ENCODE data around the gene DSC3.
A peak's percentile ranks its signal among the peaks of the same experiment; 100 is the strongest.

DSC3 gene

DNA sequence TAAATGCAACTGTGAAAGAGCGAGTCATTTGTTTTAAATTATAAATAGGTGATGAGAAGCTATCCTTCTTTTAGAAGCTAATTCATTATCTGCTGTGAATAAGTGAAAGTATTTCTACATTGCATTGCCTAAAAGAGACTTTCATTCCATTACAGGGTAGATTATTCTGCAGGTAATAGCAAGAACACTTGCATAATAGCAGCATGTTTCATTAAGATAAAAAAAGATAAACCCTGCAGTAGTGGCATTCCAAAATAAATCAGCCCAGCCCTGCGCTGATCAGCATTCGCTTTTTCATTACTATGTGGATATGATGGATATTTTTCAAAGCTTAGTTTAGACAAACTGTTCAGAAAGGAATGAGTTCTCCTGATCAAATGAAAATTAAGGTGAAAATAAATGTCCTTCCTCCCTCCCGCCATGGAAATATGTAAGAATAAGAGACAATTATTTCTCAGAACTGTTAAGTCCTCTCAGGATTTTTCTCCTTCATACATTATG, 72.8 kb downstream of the DSC3 start:
- DNase-seq, result no peak

DNA sequence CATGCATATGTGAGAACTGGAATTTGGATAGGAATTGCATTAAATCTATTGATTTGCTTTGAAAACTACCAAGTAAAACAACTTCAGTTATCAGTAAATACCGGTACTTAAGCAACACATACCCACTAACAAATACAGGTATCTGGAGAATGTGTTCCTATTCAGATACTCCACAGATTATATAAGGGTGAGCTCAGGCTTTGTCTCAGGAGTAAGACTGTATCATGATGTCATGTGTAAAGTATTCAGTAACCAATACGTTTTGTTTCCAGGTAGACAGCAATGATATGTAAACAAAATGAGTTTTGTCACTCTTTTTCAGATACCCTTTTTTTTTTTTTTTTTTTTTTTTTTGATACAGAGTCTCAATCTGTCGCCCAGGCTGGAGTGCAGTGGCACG, 74.8 kb downstream of the DSC3 start:
- no peak for DNase-seq

DNA sequence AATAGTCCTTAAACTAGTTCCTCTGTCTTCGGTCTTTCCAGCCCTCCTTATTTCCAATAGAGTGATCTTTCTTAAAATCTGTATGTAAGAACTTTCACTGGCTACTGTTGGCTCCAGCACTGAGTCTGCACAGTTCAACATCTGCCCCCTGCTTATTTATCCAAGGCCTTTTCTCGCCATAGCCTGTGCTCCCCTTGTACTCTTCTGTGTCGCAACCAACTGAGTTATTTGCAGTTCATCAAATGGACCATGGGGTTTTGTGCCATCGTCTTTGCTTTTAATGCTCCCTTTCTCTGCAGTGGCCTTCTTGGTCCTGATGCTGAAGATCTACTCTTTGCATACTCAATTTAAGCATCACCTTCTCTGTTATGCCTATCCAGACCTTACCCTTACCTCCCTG, 77.3 kb downstream of the DSC3 start:
- no peak for DNase-seq

DNA sequence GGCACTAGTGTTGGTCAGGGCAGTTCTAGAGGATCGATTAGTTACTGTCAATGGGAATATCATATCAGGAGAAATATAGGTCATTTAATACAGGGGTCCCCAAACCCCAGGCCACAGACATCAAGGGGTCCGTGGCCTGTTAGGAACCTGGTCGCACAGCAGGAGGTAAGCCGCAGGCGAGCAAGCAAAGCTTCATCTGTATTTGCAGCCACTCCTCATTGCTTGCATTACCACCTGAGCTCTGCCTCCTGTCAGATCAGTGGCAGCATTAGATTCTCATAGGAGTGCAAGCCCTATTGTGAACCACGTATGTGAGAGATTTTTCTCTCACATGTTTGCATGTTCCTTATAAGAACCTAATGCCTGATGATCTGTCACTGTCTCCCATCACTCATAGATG, 81.9 kb downstream of the DSC3 start:
- no peak for DNase-seq

DNA sequence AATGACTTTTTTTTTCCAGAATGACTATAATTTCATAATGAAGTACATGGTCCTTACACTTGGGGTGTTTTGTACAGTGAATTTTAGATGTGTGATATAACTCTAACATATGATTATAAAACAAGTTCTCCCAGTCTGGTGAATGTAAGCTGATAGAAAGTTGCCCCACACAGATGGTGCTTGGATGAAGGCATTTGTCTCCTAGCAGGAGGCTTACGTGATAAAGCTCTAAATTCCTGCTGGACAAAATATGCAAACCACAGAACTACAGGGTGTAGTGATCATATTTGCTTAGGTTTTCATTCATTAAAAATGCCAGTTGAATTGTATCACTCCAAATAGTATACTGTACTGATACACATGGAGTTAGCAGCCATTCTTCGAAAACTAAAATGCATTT, 85.5 kb downstream of the DSC3 start:
- DNase-seq, result no peak

DNA sequence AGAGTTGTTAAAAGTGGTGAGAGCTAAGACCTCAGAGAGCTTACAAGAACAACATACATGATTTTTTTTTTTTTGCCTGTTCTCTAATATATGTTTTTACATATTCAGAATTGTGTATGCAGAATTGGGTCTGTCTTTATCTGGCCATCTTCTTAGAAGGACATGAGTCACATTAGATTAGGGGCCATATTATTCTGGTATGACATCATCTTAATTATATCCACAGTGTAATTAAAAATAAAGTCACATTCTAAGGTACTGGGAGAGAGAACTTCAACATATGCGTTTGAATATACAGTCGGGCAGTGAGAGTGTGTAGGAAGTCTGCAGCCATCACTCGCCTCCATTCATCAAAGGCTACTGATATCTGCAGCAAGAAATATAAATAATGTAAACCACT, 88.3 kb downstream of the DSC3 start:
- no peak for DNase-seq

DNA sequence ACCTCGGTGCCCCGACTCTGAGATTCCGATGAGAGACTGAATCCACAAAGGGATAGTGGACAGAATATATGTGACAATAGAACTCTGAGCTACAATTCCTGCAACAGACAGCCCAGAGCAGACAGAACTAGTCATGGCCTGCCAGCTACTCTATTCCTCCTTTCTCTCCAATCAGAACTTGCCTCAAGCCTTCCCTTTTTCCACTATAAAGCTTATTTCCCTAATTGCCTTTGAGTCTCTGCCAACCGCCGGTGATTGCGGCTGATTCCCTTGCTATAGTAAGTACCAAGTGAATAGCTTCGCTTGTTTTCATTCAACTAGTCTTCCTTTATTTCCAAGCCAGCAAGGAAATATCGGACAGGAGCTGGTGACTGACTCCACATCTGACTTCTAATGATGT, 96.8 kb downstream of the DSC3 start:
- peak; percentile 24 for DNase-seq

DNA sequence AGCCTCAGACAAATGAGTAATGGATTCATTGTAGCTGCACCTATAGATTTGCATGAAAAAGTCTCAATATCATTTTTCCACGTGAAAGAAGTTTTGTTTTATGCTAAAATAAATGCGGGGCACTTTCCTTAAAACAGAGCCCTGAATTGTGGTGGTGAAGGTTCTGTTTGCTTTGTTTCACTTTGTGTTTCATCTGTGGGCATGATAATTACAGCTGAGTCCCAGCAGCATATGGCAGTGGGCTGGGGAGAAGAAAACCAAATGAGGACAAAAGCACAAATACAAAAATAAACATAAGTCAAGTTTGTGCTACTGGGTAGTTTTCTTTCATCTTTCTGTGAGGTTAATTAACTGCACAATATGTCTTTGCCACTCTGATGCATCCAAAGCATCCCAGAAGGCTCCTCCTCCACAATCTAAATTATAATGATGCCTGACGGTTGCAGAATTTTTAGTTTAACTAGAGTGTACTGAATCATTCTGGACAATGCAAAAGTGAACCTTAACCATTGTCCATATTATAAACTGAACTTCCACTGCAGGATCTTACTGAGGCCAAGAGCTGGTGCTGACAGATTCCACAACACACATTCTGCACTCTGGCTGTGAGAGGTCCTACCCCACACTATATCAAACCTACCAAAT, 97.6 kb downstream of the DSC3 start:
- no peak for DNase-seq

DNA sequence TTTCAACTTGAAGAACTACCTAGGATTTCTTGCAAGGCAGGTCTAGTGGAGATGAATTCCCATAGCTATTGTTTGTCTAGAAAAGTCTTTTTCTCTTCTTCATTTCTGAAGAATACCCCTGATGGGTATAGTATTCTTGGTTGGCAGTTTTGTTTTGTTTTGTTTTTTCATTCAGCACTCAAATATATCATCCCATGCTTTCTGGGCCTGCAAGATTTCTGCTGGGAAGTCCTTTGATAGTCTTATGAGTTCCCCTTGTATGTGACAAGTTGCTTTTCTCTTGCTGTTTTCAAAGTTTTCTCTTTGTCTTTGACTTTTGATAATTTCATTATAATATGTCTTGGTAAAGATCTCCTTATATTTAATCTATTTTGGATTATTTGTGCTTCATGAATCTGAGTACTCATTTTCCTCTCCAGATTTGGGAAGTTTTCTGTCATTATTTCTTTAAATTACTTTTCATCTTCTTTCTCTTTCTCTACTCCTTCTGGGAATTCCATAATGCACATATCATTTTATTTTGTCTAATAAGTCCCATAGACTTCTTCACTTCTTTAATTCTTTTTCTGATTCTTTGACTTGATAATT, 101.5 kb downstream of the DSC3 start:
- DNase-seq, result no peak

Measured in DMS153 (cell line).